Liver (tissue), 9 donors: ENCODE measurements around the gene LSM7. TPM values are rescaled to one million over a fixed set of nuclear protein-coding genes. Genes with fewer than 3 reads are reported as not detected.

ENCODE experiments used
- DNase-seq: peaks from one replicate; pipeline ENCODE4 v3.0.0-alpha.2; 2017; ENCODE audit warnings: low spot score
- H3K27ac ChIP-seq, 2 donors: one replicate each; pipeline ENCODE4 v1.7.0; 2013; ENCODE audit warnings: inconsistent platforms in 2 of 2, low read length in 2 of 2, control low read depth in 1 of 2, low read depth in 1 of 2, mild to moderate bottlenecking in 1 of 2
- H3K27me3 ChIP-seq, 4 donors: one replicate each; pipeline versions ENCODE4 v1.6.1 to v1.7.0; 2013; ENCODE audit warnings: low read length in 3 of 4, inconsistent platforms in 1 of 4, mild to moderate bottlenecking in 1 of 4, moderate library complexity in 1 of 4; ENCODE audit not compliant: control insufficient read depth in 4 of 4, insufficient read depth in 4 of 4
- H3K36me3 ChIP-seq, 4 donors: one replicate each; pipeline versions ENCODE4 v1.6.1 to v1.7.0; 2013; ENCODE audit warnings: low read length in 3 of 4, mild to moderate bottlenecking in 3 of 4, low read depth in 1 of 4, moderate library complexity in 1 of 4; ENCODE audit not compliant: control insufficient read depth in 4 of 4, insufficient read depth in 3 of 4
- H3K4me1 ChIP-seq, 4 donors: one replicate each; pipeline versions ENCODE4 v1.6.1 to v1.7.0; 2013; ENCODE audit warnings: low read length in 3 of 4, mild to moderate bottlenecking in 3 of 4, moderate library complexity in 1 of 4; ENCODE audit not compliant: control insufficient read depth in 4 of 4, insufficient read depth in 4 of 4
- H3K4me3 ChIP-seq, 3 donors: one replicate each; pipeline versions ENCODE4 v1.6.1 to v1.7.0; 2013; ENCODE audit warnings: low read length in 3 of 3, control low read depth in 1 of 3, low read depth in 1 of 3, mild to moderate bottlenecking in 1 of 3
- H3K9ac ChIP-seq, 2 donors: one replicate each; pipeline ENCODE4 v1.7.0; 2013; ENCODE audit warnings: low read length in 2 of 2, mild to moderate bottlenecking in 2 of 2, moderate library complexity in 2 of 2, control low read depth in 1 of 2, low read depth in 1 of 2
- H3K9me3 ChIP-seq, 4 donors: one replicate each; pipeline versions ENCODE4 v1.6.1 to v1.7.0; 2013; ENCODE audit warnings: low read length in 3 of 4; ENCODE audit not compliant: control insufficient read depth in 4 of 4
- EGR1 ChIP-seq, 2 donors: IDR thresholded peaks; 2 replicates each; pipeline ENCODE4 v1.6.1; 2016 to 2018; ENCODE audit warnings: antibody characterized with exemption in 2 of 2, low read depth in 2 of 2
- FOXA1 ChIP-seq: IDR thresholded peaks from 2 replicates; pipeline ENCODE4 v1.6.1; 2016; ENCODE audit warnings: antibody characterized with exemption
- FOXA2 ChIP-seq: IDR thresholded peaks from 2 replicates; pipeline ENCODE4 v1.6.1; 2016; ENCODE audit warnings: antibody characterized with exemption
- GABPA ChIP-seq, 2 donors: IDR thresholded peaks in 1 of 2; conservative IDR thresholded peaks in 1 of 2; 2 replicates each; pipeline ENCODE4 v1.6.1; 2016; ENCODE audit warnings: antibody characterized with exemption in 2 of 2, mild to moderate bottlenecking in 1 of 2, moderate library complexity in 1 of 2
- HNF4A ChIP-seq, 2 donors: conservative IDR thresholded peaks; 2 replicates each; pipeline ENCODE4 v1.6.1; 2016; ENCODE audit warnings: antibody characterized with exemption in 2 of 2, mild to moderate bottlenecking in 2 of 2
- HNF4G ChIP-seq: IDR thresholded peaks from 2 replicates; pipeline ENCODE4 v1.6.1; 2016; ENCODE audit warnings: antibody characterized with exemption
- JUND ChIP-seq, 2 donors: IDR thresholded peaks; 2 replicates each; pipeline ENCODE4 v1.6.1; 2016; ENCODE audit warnings: antibody characterized with exemption in 2 of 2
- NR2F2 ChIP-seq: IDR thresholded peaks from 2 replicates; pipeline ENCODE4 v1.6.1; 2016; ENCODE audit warnings: antibody characterized with exemption
- RAD21 ChIP-seq, 2 donors: IDR thresholded peaks; 2 replicates each; pipeline ENCODE4 v1.6.1; 2016; ENCODE audit warnings: antibody characterized with exemption in 2 of 2, mild to moderate bottlenecking in 2 of 2
- RXRA ChIP-seq, 2 donors: IDR thresholded peaks; 2 replicates each; pipeline ENCODE4 v1.6.1; 2017 to 2018; ENCODE audit warnings: antibody characterized with exemption in 2 of 2, mild to moderate bottlenecking in 1 of 2
- SP1 ChIP-seq: IDR thresholded peaks from 2 replicates; pipeline ENCODE4 v1.6.1; 2018; ENCODE audit warnings: antibody characterized with exemption, mild to moderate bottlenecking
- TAF1 ChIP-seq: conservative IDR thresholded peaks from 2 replicates; pipeline ENCODE4 v1.6.1; 2016; ENCODE audit warnings: antibody characterized with exemption, mild to moderate bottlenecking
- YY1 ChIP-seq: IDR thresholded peaks from 2 replicates; pipeline ENCODE4 v1.6.1; 2016; ENCODE audit warnings: antibody characterized with exemption, mild to moderate bottlenecking
- WGBS: extraction: QIAGEN DNeasy Blood & Tissue Kit; methylation state at CpG from one replicate; pipeline ENCODE4 v1.1.7; 2013; 5-methylcytosine and 5-hydroxymethylcytosine counted together
- polyA plus RNA-seq, 2 donors: library from polyadenylated mRNA; stranded (reverse) in 1 of 2; unstranded in 1 of 2; fragments of 200-250 nt in 1 of 2; fragments of >200 nt in 1 of 2; fragmentation: Nextera tagmentation in 1 of 2; extraction: Ambion mirVana in 1 of 2; gene quantifications; one replicate each; pipeline versions ENCODE4 v1.2.1 to v1.2.3, GENCODE V29; 2013 to 2015
- total RNA-seq, 2 donors: library from RNA; depleted of rRNA; stranded (reverse); fragments of >200 nt; gene quantifications; one replicate each; pipeline ENCODE4 v1.2.3, GENCODE V29; 2014
- TF ChIP-seq, protein P1 (sequence below): IDR thresholded peaks from 2 replicates; pipeline ENCODE4 v1.6.1; 2016; ENCODE audit warnings: antibody characterized with exemption
- TF ChIP-seq, protein P2 (sequence below): IDR thresholded peaks from 2 replicates; pipeline ENCODE4 v1.6.1; 2016; ENCODE audit warnings: antibody characterized with exemption
- TF ChIP-seq, protein P3 (sequence below): IDR thresholded peaks from 2 replicates; pipeline ENCODE4 v1.6.1; 2016; ENCODE audit warnings: antibody characterized with exemption
- TF ChIP-seq, protein P4 (sequence below): fragments of 150-350 bp; IDR thresholded peaks from 2 replicates; pipeline ENCODE4 v1.5.1; 2017; ENCODE audit warnings: improper control_type of control experiment, low read depth, low read length; ENCODE audit not compliant: missing input control
- TF ChIP-seq, protein P5 (sequence below): IDR thresholded peaks from 2 replicates; pipeline ENCODE4 v1.6.1; 2016; ENCODE audit warnings: antibody characterized with exemption, mild to moderate bottlenecking
- donor health status: healthy.
- donor health status: healthy.
- donor health status: healthy.
- donor health status: healthy.
- donor health status: healthy.

The LSM7 gene
- total and polyA plus RNA-seq, 4 donors, result 23.6 to 59.9 (median 38.5) TPM

DNA sequence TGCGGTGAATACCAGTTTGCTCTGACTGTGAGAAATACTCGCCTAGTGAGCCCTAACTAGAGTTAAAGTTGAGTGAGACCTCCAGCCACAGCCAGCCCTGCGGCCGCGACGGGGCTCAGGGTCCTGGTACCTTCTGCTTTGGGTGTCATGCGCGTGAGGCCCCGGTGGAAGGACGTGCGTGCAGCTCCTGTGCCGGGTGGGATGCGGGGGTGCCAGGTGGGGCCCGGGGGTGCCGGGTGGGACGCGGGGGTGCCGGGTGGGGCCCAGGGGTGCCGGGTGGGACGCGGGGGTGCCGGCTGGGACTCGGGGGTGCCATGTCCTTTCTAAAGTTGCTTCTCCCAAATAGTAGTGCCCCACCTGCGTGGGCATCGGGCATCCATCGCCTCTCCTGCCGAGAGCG is 23.2 kb upstream of the LSM7 start:
- no peak for DNase-seq
- Histone ChIP-seq H3K9me3 (no peaks in the 10 kb centered on the region), H3K36me3 (peaks cover 0 to 35% (median 17%) of the 10 kb centered on the region in 4 donors), H3K9ac (no peak overlapping the region), H3K27me3 (no peaks in the 10 kb centered on the region), H3K4me1 (no peaks in the 10 kb centered on the region), H3K4me3 (no peak overlapping the region), H3K27ac (no peak overlapping the region)
- TF ChIP-seq FOXA1 (no peak), HNF4A (conservative IDR thresholded peaks at IDR 0.05) (no peak), RAD21 (IDR thresholded peaks at IDR 0.05) (no peak), RXRA (IDR thresholded peaks at IDR 0.05) (no peak), JUND (IDR thresholded peaks at IDR 0.05) (no peak), SP1 (no peak), FOXA2 (no peak), TAF1 (no peak), GABPA (IDR thresholded peaks at IDR 0.05 in 1 of 2, conservative IDR thresholded peaks at IDR 0.05 in 1 of 2) (no peak), YY1 (no peak), HNF4G (no peak), NR2F2 (no peak), EGR1 (IDR thresholded peaks at IDR 0.05; ENCODE audit: low read depth in 2 of 2) (no peak)
- TF ChIP-seq, protein P1, sequence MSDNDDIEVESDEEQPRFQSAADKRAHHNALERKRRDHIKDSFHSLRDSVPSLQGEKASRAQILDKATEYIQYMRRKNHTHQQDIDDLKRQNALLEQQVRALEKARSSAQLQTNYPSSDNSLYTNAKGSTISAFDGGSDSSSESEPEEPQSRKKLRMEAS, result no peak
- TF ChIP-seq, protein P2, sequence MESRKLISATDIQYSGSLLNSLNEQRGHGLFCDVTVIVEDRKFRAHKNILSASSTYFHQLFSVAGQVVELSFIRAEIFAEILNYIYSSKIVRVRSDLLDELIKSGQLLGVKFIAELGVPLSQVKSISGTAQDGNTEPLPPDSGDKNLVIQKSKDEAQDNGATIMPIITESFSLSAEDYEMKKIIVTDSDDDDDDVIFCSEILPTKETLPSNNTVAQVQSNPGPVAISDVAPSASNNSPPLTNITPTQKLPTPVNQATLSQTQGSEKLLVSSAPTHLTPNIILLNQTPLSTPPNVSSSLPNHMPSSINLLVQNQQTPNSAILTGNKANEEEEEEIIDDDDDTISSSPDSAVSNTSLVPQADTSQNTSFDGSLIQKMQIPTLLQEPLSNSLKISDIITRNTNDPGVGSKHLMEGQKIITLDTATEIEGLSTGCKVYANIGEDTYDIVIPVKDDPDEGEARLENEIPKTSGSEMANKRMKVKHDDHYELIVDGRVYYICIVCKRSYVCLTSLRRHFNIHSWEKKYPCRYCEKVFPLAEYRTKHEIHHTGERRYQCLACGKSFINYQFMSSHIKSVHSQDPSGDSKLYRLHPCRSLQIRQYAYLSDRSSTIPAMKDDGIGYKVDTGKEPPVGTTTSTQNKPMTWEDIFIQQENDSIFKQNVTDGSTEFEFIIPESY, result no peak
- TF ChIP-seq, protein P3, sequence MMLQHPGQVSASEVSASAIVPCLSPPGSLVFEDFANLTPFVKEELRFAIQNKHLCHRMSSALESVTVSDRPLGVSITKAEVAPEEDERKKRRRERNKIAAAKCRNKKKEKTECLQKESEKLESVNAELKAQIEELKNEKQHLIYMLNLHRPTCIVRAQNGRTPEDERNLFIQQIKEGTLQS, result no peak
- TF ChIP-seq, protein P4, sequence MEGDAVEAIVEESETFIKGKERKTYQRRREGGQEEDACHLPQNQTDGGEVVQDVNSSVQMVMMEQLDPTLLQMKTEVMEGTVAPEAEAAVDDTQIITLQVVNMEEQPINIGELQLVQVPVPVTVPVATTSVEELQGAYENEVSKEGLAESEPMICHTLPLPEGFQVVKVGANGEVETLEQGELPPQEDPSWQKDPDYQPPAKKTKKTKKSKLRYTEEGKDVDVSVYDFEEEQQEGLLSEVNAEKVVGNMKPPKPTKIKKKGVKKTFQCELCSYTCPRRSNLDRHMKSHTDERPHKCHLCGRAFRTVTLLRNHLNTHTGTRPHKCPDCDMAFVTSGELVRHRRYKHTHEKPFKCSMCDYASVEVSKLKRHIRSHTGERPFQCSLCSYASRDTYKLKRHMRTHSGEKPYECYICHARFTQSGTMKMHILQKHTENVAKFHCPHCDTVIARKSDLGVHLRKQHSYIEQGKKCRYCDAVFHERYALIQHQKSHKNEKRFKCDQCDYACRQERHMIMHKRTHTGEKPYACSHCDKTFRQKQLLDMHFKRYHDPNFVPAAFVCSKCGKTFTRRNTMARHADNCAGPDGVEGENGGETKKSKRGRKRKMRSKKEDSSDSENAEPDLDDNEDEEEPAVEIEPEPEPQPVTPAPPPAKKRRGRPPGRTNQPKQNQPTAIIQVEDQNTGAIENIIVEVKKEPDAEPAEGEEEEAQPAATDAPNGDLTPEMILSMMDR, result no peak
- WGBS, result 96% methylated on average over 28 of the region's 28 CpGs

DNA sequence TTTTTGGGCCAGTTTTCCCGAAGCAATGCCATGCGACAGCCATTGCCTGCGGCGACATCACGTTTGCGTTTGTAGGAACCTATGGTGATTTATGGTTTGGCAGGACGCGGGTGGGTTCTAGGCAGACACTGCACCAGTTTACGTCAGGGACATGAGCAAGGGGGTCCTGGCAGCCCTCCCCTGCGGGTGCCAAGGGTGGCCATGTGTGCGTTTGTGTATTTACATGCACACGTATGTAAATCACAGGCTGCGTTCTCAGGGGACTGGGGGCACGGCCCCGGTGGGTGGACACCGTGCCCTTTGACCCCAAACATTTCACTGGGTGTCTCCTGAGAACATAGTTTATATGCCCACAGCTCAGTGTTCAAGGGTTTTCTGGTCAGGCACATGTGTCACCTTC is 22.3 kb upstream of the LSM7 start:
- no peak overlapping the region for H3K4me3 ChIP-seq
- H3K9me3 ChIP-seq, result no peaks in the 10 kb centered on the region
- H3K27ac ChIP-seq, result no peak overlapping the region
- no peaks in the 10 kb centered on the region for H3K4me1 ChIP-seq
- H3K9ac ChIP-seq, result no peak overlapping the region
- 90% methylated on average over 16 of the region's 16 CpGs for WGBS
- no peak for DNase-seq
- H3K36me3 ChIP-seq, result peaks cover 0 to 36% (median 17%) of the 10 kb centered on the region in 4 donors
- H3K27me3 ChIP-seq, result no peaks in the 10 kb centered on the region
- TF ChIP-seq, protein P1, result no peak
- TF ChIP-seq, protein P5, sequence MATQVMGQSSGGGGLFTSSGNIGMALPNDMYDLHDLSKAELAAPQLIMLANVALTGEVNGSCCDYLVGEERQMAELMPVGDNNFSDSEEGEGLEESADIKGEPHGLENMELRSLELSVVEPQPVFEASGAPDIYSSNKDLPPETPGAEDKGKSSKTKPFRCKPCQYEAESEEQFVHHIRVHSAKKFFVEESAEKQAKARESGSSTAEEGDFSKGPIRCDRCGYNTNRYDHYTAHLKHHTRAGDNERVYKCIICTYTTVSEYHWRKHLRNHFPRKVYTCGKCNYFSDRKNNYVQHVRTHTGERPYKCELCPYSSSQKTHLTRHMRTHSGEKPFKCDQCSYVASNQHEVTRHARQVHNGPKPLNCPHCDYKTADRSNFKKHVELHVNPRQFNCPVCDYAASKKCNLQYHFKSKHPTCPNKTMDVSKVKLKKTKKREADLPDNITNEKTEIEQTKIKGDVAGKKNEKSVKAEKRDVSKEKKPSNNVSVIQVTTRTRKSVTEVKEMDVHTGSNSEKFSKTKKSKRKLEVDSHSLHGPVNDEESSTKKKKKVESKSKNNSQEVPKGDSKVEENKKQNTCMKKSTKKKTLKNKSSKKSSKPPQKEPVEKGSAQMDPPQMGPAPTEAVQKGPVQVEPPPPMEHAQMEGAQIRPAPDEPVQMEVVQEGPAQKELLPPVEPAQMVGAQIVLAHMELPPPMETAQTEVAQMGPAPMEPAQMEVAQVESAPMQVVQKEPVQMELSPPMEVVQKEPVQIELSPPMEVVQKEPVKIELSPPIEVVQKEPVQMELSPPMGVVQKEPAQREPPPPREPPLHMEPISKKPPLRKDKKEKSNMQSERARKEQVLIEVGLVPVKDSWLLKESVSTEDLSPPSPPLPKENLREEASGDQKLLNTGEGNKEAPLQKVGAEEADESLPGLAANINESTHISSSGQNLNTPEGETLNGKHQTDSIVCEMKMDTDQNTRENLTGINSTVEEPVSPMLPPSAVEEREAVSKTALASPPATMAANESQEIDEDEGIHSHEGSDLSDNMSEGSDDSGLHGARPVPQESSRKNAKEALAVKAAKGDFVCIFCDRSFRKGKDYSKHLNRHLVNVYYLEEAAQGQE, result no peak
- TF ChIP-seq FOXA2, result no peak
- TF ChIP-seq, protein P3, result no peak
- no peak for TF ChIP-seq HNF4A (conservative IDR thresholded peaks at IDR 0.05)
- no peak for TF ChIP-seq RXRA (IDR thresholded peaks at IDR 0.05)
- TF ChIP-seq GABPA (IDR thresholded peaks at IDR 0.05 in 1 of 2, conservative IDR thresholded peaks at IDR 0.05 in 1 of 2), result no peak
- TF ChIP-seq, protein P2, result no peak
- no peak for TF ChIP-seq FOXA1
- TF ChIP-seq EGR1 (IDR thresholded peaks at IDR 0.05; ENCODE audit: low read depth in 2 of 2), result no peak
- TF ChIP-seq RAD21 (IDR thresholded peaks at IDR 0.05), result no peak
- TF ChIP-seq SP1, result no peak
- TF ChIP-seq JUND (IDR thresholded peaks at IDR 0.05), result no peak
- TF ChIP-seq TAF1, result no peak
- TF ChIP-seq HNF4G, result no peak
- no peak for TF ChIP-seq YY1
